Limb (tissue), 2 donors: ENCODE data around the gene LTBP2.

ENCODE experiments used
- DNase-seq, 2 donors: peaks; one replicate each; pipeline ENCODE4 v3.0.0-alpha.2; 2016; ENCODE audit errors: extremely low spot score in 2 of 2

Gene LTBP2

DNA sequence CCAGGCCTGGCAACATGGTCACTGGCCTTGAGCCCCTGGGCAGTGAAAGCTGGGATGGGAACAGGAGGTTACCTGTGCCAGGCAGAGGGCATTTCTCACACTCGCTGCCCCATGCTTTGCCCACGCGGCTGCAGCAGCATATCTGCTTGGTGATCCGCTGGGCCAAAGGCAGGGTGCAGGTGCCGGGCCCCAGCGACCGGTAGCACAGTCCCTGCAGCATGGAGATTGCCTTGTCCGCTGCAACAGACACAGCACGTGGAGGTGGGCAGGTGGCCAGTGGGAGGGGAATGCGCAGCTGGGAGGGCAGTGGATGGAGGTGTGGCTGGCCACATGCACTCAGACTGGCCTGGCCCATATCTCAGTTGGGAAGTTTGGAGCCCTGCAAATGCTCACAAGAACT is 83.2 kb downstream of the LTBP2 start:
- DNase-seq: no peak

DNA sequence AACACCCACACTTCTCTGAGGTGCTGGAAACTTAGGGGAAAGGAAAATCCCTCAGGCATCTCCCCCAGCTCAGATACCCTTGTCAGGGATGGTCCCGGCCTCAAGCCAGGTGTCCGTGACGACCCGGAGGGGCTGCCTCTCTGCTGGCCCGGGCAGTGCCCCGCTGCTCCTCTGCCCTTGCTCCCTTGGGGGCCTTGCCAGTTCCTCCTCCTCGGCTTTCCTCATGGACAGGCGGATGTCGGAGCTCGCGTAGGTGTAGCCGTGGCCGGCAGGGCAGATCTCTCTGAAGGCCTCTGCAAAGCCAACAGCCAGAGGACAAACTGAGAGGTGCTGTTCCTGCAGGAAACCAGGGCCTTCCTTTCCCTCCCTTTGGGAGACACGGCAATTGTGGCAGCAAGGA is 83.6 kb downstream of the LTBP2 start:
- DNase-seq: no peak

DNA sequence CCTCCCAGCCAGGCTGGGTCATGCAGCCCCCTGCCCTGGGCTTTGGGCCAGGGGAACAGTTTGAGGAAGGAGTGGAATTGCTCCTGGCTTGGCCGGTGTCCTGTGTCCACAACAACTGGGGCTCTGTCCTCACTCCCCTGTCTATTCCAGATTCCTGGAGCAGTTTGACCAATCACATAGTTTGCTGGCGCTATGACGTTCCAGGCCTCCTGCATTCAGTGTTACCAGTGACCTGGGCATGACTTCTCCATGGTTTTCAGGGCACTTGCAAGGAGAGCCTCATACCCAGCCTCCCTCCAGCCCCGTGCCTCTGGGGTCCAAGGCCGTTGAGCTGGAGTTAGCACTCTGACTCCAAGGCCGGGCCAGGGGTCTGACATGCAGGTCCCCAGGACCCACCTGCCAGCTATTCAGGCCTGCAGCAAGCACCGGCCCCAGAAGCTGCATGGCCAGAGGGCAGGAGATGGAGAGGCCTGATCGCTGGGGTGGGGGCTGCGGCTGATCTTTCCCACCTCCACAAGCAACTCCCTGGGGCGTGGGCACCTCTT is 84.2 kb downstream of the LTBP2 start:
- DNase-seq: no peak

DNA sequence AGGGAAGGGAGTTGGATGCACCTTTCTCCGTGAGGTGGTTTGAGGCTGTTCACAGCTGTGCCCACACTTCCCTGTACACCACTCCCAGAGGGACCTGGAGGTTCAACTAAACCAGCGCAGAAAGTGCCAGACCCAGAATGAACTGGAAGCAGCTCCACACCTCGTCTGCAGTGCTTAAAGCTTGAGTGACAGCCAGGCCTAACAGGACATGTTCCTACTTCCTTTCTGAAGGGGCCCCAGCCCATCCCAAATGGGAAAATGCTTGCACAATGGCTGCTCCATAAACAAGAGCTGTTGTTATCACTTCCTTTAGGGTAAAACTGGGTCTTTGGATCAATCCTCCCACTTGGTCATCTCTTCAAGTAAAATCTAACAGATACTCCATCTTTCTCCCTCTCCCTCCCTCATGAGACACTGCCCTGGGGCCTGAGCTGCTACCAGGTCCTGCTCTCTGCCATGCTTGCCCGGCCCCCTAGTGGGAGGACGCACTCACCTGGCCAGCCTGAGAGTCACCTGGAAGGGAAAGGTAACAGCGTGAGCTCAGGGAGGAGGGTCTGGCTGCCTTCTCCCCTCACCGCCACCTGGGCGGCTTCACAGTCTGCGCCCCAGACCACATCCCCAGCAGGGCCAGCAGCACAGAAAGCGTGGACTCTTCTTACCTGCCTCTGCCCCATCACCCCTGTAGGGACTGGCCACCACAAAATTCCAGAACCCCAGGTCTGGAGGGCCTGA is 85.0 kb downstream of the LTBP2 start:
- no peak for DNase-seq

DNA sequence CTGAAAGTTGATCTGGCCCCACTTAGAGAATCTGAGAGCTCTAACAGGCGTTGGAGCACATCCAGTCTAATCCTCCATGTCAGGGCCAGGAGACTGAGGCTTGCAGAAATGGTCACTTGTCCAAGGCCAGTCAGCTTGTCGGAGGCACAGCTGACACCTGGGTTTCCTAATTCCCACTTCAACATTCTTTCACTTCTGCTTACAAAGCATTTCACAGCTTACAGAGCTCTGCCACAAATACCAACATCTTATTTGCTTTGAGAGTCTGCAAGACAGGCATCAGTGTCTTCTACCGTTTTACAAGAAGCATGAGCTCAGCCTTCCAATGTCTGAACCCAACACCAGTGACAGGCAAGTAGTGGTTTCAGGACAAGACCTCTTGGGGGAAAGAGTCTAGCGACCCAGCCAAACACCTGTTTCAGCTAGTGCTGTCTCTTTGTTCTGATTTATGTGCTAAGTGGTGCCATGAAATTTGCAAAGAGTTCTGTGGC is 86.6 kb downstream of the LTBP2 start:
- DNase-seq: no peak

DNA sequence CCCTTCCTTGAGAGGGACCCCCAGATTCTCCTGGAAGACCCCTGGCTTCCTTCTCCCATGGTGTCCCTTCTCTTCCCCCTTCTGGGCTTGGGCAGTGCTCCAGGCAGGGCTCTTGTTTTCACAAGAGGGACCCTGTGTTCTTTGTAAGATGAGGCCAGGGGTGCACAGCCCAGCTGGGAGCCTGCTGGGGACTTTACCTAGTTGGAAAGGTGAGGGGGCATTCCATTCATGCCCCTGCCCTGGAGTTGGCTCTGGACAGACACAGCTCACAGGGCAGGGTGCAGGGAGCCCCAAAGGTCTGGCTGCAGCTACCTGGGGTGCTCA is 87.3 kb downstream of the LTBP2 start:
- DNase-seq: no peak

DNA sequence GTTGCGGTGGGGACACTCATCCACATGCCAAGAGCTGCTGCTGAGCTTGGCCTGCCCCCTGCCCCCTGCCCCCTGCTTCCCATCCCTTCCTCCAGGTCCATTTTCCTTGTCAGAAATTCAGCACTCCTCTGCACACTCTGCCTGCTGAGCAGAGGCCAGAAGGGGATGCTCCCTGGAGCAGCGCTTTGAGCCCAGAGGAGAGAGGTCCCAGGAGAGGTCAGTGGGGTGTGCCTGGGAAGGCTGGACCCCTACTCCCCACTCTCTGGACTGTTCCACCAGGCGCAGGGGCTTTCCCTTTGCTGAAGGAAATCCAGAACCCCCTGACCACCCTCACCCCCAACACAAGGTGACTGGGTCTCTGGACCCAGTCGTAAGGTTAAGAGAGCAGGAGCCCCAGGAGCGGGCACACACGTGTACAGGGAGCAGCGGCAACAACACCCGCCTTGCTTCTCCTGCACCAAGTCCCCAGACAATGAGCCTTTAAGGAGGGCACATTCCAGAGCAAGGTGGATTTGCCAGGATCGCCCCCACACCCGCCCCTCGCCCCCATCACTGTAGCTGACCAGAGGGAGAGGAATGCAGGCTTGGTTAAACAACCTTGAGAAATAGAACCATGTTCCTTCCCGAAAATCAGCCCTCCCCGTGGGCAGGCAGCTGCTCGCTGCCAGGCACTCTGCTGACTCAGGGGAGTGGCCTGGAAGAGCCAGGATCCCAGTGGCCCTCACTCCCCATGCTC is 87.8 kb downstream of the LTBP2 start:
- DNase-seq: no peak

DNA sequence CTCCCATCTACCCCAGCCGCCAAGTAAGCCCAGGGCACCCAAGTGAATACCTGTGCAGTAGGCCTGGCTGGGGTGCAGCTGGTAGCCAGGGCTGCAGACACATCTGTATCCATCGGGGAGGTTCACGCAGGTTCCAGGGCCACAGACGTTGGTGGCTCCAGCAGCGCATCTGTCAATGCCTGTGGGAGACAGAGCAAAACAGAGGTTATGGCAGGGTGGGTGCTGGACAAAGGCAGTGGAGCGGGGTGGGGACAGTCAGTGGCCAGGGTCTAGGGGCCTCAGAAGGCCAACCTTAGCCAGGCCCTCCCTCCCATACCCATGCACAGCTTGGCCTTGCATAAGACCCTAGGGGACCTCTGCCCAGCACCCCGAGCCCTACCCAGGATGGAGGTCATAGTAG is 89.3 kb downstream of the LTBP2 start:
- DNase-seq: no peak

DNA sequence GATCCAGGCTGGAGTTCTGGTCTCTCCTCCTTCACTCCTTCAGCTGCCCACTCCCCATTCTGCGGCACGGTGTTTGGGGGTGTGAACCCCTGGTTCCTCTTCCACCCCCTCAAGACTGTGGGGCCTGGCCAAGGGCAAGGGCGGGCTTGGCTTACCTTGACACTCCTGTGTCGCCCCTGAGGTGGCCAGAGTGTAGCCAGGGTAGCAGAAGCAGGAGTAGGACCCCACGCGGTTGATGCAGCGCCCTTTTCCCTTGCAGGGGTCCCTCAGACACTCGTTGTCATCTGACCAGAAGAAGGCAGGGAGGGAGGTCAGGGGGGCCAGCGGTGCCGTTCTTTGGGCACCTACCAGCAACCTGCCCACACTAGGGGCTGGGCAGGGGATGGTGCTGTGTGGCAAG is 90.3 kb downstream of the LTBP2 start:
- no peak for DNase-seq

DNA sequence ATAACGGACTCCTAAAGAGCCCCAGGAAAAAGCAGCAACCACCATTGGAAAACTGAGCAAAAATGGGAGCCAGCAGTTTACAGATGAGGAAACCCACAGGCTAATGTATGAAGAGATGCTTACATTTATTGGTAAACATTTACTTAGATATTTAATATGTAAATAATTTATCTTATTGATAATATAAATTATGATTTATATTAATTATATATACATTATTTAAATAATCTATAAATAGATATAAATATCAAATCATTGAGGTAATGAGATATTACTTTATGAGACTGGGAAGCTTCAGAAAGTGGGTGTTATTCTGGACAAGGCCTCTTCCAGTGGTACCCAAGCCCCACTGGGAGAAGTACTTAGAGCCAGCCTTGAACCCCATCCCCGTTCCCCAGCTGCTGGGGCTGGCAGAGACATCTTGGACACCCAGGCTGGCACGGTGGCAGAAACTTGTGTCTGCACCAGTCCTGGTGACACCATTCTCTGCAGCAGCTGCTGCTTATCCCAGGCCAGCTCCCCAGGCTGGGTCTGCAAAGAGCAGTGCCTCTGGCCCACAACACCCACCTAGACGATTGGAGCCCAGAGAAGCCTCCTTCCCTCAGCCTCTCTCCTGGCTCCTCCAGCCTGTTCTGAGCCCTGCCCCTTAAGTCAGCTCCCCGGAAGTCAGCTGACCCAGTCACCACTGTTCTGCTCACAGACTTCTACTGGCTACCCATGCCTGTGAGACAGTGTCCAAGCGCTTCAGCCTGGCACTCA is 92.5 kb downstream of the LTBP2 start:
- no peak for DNase-seq

DNA sequence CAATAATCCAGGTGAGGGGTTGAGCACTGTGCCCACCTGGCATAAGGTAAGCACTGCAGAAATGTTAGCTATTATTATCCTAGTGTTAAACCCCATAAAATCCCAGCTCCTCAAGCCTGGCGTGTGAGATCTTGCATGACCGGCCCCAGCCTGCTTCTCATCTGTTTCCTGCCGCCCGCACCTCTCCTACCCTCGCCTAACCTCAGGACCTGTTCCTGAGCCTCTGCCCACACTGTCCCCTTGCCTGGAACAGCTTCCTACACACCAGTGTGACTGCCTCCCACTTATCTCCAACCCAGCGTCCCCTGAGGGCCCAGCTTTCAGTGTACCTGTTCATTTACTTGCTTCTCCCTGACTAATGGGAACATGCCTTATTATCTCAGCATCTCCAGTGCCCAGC is 93.8 kb downstream of the LTBP2 start:
- DNase-seq: no peak

DNA sequence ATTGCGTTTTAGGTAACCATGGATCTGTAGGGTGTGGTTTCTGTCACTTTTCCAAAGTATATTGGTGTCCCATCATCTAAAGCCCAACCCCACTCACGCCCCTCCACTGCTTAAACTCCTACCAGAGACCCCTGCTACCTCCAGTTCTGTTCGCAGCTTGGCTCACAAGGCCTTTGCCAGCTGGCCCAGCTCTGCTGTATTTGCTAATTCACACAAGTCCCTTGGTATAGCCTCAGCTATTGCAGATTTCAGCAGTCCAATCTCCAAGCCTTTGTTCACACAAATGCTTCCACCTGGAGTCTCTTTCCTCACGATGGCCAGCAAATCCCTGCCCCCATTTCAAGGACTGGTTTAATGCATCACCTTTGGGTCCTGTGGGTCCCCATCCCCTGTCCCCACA is 94.3 kb downstream of the LTBP2 start:
- DNase-seq: no peak

DNA sequence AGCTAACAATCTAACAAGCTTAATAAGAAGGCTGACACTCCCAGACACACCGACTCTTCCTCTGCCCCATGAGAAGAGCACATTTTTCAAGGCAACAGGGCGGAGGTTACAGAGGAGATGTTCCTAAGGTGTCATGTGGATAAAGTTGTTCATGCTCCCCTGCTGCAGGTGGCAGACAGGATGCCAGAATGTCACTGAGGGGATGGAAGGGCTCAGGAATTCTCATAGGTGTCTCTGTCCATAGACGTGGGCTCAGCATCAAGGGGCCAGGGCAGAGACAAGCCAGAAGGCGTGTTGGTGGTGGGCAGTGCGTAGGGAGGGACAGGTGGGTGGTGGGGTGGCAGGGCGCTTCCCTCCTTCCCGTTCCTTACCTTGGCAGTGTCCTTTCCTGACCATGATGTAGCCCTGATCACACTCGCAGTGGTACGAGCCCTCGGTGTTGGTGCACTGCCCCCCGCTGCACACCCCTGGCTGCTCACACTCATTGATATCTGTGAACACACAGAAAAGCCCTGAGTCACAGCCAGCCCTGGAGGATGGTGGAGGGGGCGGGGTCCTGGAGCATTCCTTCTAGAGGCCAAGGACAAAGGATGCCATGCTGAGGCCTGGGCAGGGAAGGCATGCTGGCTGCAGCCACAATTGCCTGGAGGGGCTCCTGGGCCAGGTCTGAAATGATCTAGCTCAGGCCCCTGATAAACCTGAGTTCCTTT is 95.4 kb downstream of the LTBP2 start:
- no peak for DNase-seq

DNA sequence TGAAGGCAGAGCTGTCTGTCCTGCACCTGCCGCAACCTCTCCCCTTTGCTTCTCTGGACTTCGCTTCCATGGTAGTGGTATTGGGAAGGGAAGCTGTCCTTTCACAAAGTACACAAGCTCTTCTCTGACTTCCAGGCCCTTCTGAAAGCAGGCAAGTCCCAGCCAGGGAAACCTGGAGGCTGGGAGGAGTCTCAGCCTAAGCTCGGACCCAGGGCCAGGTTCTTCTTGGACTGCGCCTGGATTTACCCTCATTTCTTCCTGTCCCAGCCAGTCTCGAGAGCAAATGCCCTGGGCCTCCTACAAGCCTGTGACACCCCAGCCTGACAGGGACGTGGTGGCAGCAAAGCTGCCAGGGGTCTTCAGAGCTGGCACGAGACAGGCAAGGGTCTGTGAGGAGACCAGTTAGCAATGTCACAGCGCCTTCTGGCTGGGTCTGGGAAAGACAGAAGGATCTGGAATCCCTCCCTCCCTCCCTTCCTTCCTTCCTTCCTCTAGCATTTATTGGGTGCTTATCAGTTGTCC is 96.1 kb downstream of the LTBP2 start:
- no peak for DNase-seq

DNA sequence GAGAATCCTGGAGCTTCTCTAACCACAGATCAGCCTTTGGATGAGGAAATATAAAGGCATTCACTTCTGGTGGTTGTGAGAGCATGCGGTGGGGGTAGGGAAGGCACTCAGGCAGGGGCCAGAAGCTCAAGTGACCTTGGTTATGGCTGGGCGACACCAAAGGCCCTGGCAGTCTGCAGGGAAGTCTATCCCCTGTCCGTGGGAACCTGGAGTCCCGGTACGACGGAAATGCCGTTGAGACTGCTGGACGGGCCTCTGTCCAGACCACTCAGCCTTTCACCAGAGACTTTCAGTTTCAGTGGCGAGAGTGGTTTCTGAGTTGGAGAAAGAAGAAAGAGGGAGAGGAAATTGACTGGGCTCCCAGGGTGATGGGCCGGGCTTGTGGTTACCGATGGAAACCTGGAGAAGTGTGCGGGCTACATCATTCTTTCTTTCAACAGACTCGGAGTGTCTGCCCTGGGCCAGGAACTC is 97.5 kb downstream of the LTBP2 start:
- peak; percentile 26 to 60 for DNase-seq

DNA sequence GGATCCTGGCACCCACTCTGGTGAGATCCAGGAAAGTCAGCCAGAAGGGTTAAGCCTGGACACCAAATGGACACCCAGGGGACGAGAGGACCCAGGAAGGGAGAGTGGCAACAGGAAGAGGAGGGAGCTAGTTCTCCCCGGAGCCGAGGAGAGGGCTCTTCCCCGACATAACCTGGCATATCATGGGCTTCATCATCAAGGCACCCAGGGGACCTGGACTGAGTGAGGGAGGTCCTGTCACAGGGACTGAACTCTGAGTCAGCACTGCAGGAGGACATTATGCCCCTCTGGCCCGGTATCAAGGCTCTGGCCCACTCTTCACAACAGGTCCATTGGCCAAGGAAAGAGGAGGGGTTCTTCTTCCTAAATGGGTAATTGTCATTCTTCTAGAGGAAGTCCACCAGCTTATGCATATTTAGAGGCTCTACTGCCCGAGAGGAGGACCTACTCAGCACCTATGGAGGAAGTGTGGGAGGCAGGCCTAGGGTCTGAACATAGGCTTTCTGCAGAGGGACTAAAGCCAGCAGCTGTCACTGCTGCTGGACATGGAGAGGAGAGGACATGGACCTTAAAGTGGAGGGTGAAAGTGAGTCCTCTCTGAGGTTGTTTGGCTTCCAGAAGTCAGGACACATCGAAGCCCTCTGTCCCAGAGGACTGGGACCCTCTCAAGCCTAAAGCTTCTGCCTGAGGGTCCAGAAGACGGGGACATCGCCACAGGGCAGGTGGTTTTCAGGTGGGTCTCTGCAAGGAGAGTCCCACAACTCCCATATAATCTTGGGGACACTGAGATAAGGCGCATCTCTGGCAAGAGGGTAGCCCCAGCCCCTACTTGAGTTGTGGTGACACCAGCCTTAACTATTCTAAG is 99.8 kb downstream of the LTBP2 start:
- no peak for DNase-seq

DNA sequence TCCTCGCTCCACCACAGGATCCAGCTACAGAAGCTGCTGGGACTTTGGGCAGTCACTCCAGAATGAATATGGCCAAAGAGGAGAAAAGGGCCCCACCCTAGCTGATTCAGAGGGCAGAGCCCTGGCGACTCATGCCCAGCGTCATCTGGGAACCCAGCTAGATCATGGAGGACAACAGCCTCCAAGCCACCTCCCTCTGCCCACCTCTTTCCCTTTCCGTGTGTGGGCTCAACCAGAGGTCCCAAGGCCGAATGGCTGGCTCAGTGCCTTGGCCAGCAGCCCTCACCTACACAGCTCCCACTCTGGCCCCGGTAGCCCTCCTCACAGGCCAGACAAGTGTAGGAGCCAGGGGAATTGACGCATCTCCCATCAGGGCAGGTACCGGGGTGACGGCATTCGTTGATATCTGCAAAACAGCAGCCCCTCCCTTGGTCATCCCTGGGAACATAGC is 101.1 kb downstream of the LTBP2 start:
- no peak for DNase-seq

DNA sequence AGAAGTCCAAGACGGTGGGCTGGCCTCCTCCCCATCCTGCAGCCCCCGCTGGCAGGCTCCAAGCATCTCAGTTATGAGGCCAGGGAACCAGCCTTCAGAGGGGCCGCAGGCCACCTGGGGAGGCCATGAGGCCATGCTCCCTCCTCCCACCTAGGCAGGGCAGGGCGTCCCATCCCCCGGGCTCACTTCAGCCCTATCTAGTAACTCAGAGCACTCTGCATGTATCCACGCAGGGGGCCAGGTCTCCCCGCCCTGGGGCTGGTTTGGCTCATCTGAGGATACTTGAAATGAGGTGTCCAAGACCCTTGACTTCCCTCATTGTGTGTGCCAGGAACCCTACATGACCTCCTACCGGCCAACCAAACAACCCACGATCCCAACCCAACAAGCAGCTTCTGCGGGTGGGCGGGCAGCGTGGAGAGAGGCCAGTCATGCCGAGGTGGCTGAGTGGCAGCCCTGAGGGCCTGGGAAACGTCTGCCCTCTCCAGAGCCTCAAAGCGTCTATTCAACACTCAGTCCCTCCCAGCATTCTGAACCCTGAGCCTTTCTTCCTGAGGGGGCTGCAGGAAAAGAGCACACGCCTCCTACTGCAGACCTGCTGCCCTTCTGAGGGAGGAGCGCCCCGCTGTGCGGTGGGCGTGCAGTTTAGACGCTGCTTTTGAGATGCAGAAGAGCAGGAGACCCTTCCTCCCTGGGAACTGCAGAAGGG is 101.7 kb downstream of the LTBP2 start:
- DNase-seq: no peak

DNA sequence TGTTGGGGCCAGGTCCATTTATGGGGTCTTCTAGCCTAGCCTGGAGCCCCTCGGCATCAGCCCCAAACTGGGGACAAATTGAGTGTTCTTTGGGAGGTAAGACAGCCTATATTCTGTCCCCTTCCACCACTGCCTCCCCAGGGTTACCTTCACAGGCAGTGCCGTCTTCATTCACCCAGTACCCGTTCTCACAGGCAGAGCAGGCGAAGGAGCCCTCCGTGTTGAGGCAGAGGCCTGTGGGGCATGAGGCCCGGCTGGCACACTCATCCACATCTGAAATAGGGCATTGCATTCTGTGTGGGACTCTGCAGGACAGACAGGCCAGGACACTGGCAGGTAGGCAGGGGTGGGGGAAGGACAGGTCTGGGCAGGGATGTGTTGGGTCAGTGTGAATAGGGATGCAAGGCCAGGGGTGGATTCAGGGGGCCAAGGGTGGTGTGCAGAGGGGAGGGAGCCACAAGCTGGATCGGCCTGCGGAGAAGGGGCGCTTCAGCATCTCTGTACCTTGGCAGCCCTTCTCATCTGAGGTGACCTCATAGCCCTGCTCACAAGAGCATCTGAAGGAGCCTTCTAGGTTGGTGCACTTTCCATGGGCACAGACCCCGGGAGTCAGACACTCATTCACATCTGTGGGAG is 102.3 kb downstream of the LTBP2 start:
- DNase-seq: peak in 1 of 2 donors; percentile 27
